HUES6 (cell line): ENCODE results near the gene PLXNB1.

Experiments used
- H3K27ac ChIP-seq: 2 replicates; pipeline ENCODE4 v1.7.0; 2013; ENCODE audit warnings: low read depth, mild to moderate bottlenecking, low read length, inconsistent platforms
- H3K27me3 ChIP-seq: 2 replicates; pipeline ENCODE4 v1.6.1; 2013; ENCODE audit warnings: low read length; ENCODE audit not compliant: control insufficient read depth, insufficient read depth
- H3K36me3 ChIP-seq: 2 replicates; pipeline ENCODE4 v1.6.1; 2013; ENCODE audit warnings: low read length; ENCODE audit not compliant: control insufficient read depth, insufficient read depth
- H3K4me1 ChIP-seq: 2 replicates; pipeline ENCODE4 v1.6.1; 2013; ENCODE audit warnings: low read length; ENCODE audit not compliant: control insufficient read depth, insufficient read depth
- H3K4me3 ChIP-seq: 2 replicates; pipeline ENCODE4 v1.5.1; 2013; ENCODE audit warnings: low read depth, low read length
- H3K9ac ChIP-seq: one replicate; pipeline ENCODE4 v1.6.1; 2013; ENCODE audit warnings: mild to moderate bottlenecking, low read length
- H3K9me3 ChIP-seq: 2 replicates; pipeline ENCODE4 v1.6.1; 2013; ENCODE audit warnings: low read depth, low read length; ENCODE audit not compliant: control insufficient read depth, insufficient read depth

PLXNB1 gene

GRCh38 chr3:48431224-48432029 is 1.5 kb upstream of the PLXNB1 start:
- Histone ChIP-seq H3K27me3 (no peaks in the 10 kb centered on the region), H3K9ac (no peak overlapping the region), H3K27ac (no peak overlapping the region), H3K4me1 (peaks cover 36% of the 10 kb centered on the region), H3K9me3 (no peaks in the 10 kb centered on the region), H3K4me3 (no peak overlapping the region), H3K36me3 (peaks cover 32% of the 10 kb centered on the region)

- peak overlapping the region; percentile 94; the same call in 1 of the 2 replicates for H3K4me3 ChIP-seq
- no peaks in the 10 kb centered on the region for H3K27me3 ChIP-seq
- H3K4me1 ChIP-seq, result peaks cover 40% of the 10 kb centered on the region
- peak overlapping the region; percentile 88 for H3K9ac ChIP-seq
- H3K9me3 ChIP-seq, result no peaks in the 10 kb centered on the region
- H3K27ac ChIP-seq, result no peak overlapping the region
- peaks cover 34% of the 10 kb centered on the region for H3K36me3 ChIP-seq
Observed at GRCh38 chr3:48430708-48431101, 819 bp upstream of the PLXNB1 start.

- Histone ChIP-seq H3K4me3 (peak overlapping the region; percentile 94), H3K27me3 (no peaks in the 10 kb centered on the region), H3K36me3 (peaks cover 37% of the 10 kb centered on the region), H3K9me3 (no peaks in the 10 kb centered on the region), H3K4me1 (peaks cover 51% of the 10 kb centered on the region), H3K27ac (peak overlapping the region; percentile 62), H3K9ac (peak overlapping the region; percentile 88)
Observed at GRCh38 chr3:48429317-48429959, 448 bp downstream of the PLXNB1 start.

- Histone ChIP-seq H3K9me3 (no peaks in the 10 kb centered on the region), H3K27ac (peak overlapping the region; percentile 50; the same call in 1 of the 2 replicates), H3K27me3 (no peaks in the 10 kb centered on the region), H3K36me3 (peaks cover 37% of the 10 kb centered on the region), H3K4me1 (peaks cover 51% of the 10 kb centered on the region), H3K4me3 (peak overlapping the region; percentile 94), H3K9ac (peak overlapping the region; percentile 88)
Observed at GRCh38 chr3:48428572-48429316, 1.1 kb downstream of the PLXNB1 start.

GRCh38 chr3:48428088-48428571 is 1.8 kb downstream of the PLXNB1 start:
- no peak overlapping the region for H3K27ac ChIP-seq
- peaks cover 37% of the 10 kb centered on the region for H3K36me3 ChIP-seq
- no peaks in the 10 kb centered on the region for H3K27me3 ChIP-seq
- peak overlapping the region; percentile 88 for H3K9ac ChIP-seq
- peaks cover 50% of the 10 kb centered on the region for H3K4me1 ChIP-seq
- peak overlapping the region; percentile 94 for H3K4me3 ChIP-seq
- H3K9me3 ChIP-seq, result no peaks in the 10 kb centered on the region

GRCh38 chr3:48427630-48427962 is 2.3 kb downstream of the PLXNB1 start:
- peak overlapping the region; percentile 88 for H3K9ac ChIP-seq
- peaks cover 44% of the 10 kb centered on the region for H3K4me1 ChIP-seq
- peak overlapping the region; percentile 94 for H3K4me3 ChIP-seq
- no peak overlapping the region for H3K27ac ChIP-seq
- H3K36me3 ChIP-seq, result peaks cover 38% of the 10 kb centered on the region
- no peaks in the 10 kb centered on the region for H3K9me3 ChIP-seq
- no peaks in the 10 kb centered on the region for H3K27me3 ChIP-seq

GRCh38 chr3:48426944-48427629 is 2.8 kb downstream of the PLXNB1 start:
- no peaks in the 10 kb centered on the region for H3K9me3 ChIP-seq
- no peak overlapping the region for H3K27ac ChIP-seq
- 0 out of 2 replicates have a peak overlapping the region, but pooled peaks have one; percentile 94 for H3K4me3 ChIP-seq
- H3K36me3 ChIP-seq, result peaks cover 36% of the 10 kb centered on the region
- H3K27me3 ChIP-seq, result no peaks in the 10 kb centered on the region
- no peak overlapping the region for H3K9ac ChIP-seq
- peaks cover 40% of the 10 kb centered on the region for H3K4me1 ChIP-seq

GRCh38 chr3:48426401-48426909 is 3.4 kb downstream of the PLXNB1 start:
- Histone ChIP-seq H3K27ac (no peak overlapping the region), H3K4me3 (no peak overlapping the region), H3K36me3 (peaks cover 36% of the 10 kb centered on the region), H3K27me3 (no peaks in the 10 kb centered on the region), H3K9ac (no peak overlapping the region), H3K4me1 (peaks cover 40% of the 10 kb centered on the region), H3K9me3 (no peaks in the 10 kb centered on the region)

- H3K4me1 ChIP-seq, result peaks cover 31% of the 10 kb centered on the region
- H3K27ac ChIP-seq, result peak overlapping the region; percentile 36; the same call in 1 of the 2 replicates
- H3K36me3 ChIP-seq, result peaks cover 47% of the 10 kb centered on the region
- H3K9me3 ChIP-seq, result no peaks in the 10 kb centered on the region
- peak overlapping the region; percentile 5 for H3K9ac ChIP-seq
- no peak overlapping the region for H3K4me3 ChIP-seq
- no peaks in the 10 kb centered on the region for H3K27me3 ChIP-seq
Observed at GRCh38 chr3:48425281-48425812, 4.5 kb downstream of the PLXNB1 start.
